Measurements from ENCODE around the gene TARBP1.
"Not testable (repeated sequence)": the region's sequence is repeated elsewhere in the genome, so short reads cannot be mapped to it uniquely, and the experiment has no call there.

The TARBP1 gene

GRCh38 chr1:234437423-234438171 is 41.4 kb downstream of the TARBP1 start:
- no peak for DNase-seq (ENCODE audit: low read depth in 1 of 2, low spot score in 1 of 2)

- no peak for DNase-seq (ENCODE audit: low read depth in 1 of 2, low spot score in 1 of 2)
These were observed 43.4 kb downstream of the TARBP1 start for GRCh38 chr1:234435620-234436019.

GRCh38 chr1:234434706-234435105 is 44.3 kb downstream of the TARBP1 start:
- DNase-seq (ENCODE audit: low read depth in 1 of 2, low spot score in 1 of 2), result no peak

GRCh38 chr1:234433563-234434285 is 45.3 kb downstream of the TARBP1 start:
- no peak for DNase-seq (ENCODE audit: low read depth in 1 of 2, low spot score in 1 of 2)

GRCh38 chr1:234431255-234431654 is 47.7 kb downstream of the TARBP1 start:
- no peak for DNase-seq (ENCODE audit: low read depth in 1 of 2, low spot score in 1 of 2)

- no peak for DNase-seq (ENCODE audit: low read depth in 1 of 2, low spot score in 1 of 2)
These were observed 48.3 kb downstream of the TARBP1 start for GRCh38 chr1:234430691-234431090.

GRCh38 chr1:234429434-234429806 is 49.6 kb downstream of the TARBP1 start:
- DNase-seq (ENCODE audit: low read depth in 1 of 2, low spot score in 1 of 2), result no peak

GRCh38 chr1:234427950-234428646 is 50.9 kb downstream of the TARBP1 start:
- no peak for DNase-seq (ENCODE audit: low read depth in 1 of 2, low spot score in 1 of 2)

GRCh38 chr1:234413990-234414389 is 65.0 kb downstream of the TARBP1 start:
- DNase-seq (ENCODE audit: low read depth in 1 of 2, low spot score in 1 of 2), result no peak

GRCh38 chr1:234413485-234413884 is 65.5 kb downstream of the TARBP1 start:
- no peak for DNase-seq (ENCODE audit: low read depth in 1 of 2, low spot score in 1 of 2)

GRCh38 chr1:234412830-234413229 is 66.1 kb downstream of the TARBP1 start:
- no peak for DNase-seq (ENCODE audit: low read depth in 1 of 2, low spot score in 1 of 2)

GRCh38 chr1:234409328-234409727 is 69.7 kb downstream of the TARBP1 start:
- DNase-seq (ENCODE audit: low read depth in 1 of 2, low spot score in 1 of 2), result no peak

- DNase-seq (ENCODE audit: low read depth in 1 of 2, low spot score in 1 of 2), result peak in 1 of 2 donors; percentile 47
These were observed 70.2 kb downstream of the TARBP1 start for GRCh38 chr1:234408757-234409156.

GRCh38 chr1:234406871-234407270 is 72.1 kb downstream of the TARBP1 start:
- DNase-seq (ENCODE audit: low read depth in 1 of 2, low spot score in 1 of 2), result no peak

GRCh38 chr1:234405676-234406075 is 73.3 kb downstream of the TARBP1 start:
- DNase-seq (ENCODE audit: low read depth in 1 of 2, low spot score in 1 of 2), result no peak

- no peak for DNase-seq (ENCODE audit: low read depth in 1 of 2, low spot score in 1 of 2)
These were observed 76.0 kb downstream of the TARBP1 start for GRCh38 chr1:234402939-234403338.

- no peak for DNase-seq (ENCODE audit: low read depth in 1 of 2, low spot score in 1 of 2)
These were observed 77.3 kb downstream of the TARBP1 start for GRCh38 chr1:234401658-234402057.

GRCh38 chr1:234400773-234401172 is 78.2 kb downstream of the TARBP1 start:
- DNase-seq (ENCODE audit: low read depth in 1 of 2, low spot score in 1 of 2), result no peak

- DNase-seq (ENCODE audit: low read depth in 1 of 2, low spot score in 1 of 2), result not testable (repeated sequence)
These were observed 79.5 kb downstream of the TARBP1 start for GRCh38 chr1:234399515-234399914.

GRCh38 chr1:234398849-234399381 is 80.1 kb downstream of the TARBP1 start:
- DNase-seq (ENCODE audit: low read depth in 1 of 2, low spot score in 1 of 2), result no peak

GRCh38 chr1:234397732-234398131 is 81.2 kb downstream of the TARBP1 start:
- DNase-seq (ENCODE audit: low read depth in 1 of 2, low spot score in 1 of 2), result no peak

- DNase-seq (ENCODE audit: low read depth in 1 of 2, low spot score in 1 of 2), result no peak
These were observed 82.1 kb downstream of the TARBP1 start for GRCh38 chr1:234396871-234397270.
